Measurements from ENCODE around the gene COL18A1.

DNA sequence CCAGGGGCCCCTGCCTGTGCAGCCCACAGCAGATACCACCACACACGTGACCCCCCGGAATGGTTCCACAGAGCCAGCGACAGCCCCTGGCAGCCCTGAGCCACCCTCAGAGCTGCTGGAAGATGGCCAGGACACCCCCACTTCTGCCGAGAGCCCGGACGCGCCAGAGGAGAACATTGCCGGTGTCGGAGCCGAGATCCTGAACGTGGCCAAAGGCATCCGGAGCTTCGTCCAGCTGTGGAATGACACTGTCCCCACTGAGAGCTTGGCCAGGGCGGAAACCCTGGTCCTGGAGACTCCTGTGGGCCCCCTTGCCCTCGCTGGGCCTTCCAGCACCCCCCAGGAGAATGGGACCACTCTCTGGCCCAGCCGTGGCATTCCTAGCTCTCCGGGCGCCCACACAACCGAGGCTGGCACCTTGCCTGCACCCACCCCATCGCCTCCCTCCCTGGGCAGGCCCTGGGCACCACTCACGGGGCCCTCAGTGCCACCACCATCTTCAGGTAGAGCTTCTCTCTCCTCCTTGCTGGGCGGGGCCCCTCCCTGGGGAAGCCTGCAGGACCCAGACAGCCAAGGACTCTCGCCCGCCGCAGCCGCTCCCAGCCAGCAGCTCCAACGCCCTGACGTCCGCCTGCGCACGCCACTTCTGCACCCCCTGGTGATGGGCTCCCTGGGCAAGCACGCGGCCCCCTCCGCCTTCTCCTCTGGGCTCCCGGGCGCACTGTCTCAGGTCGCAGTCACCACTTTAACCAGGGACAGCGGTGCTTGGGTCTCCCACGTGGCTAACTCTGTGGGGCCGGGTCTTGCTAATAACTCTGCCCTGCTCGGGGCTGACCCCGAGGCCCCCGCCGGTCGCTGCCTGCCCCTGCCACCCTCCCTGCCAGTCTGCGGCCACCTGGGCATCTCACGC is 51.0 kb downstream of the COL18A1 start:
- no peak for TF ChIP-seq EZH2 (IDR thresholded peaks at IDR 0.05; ENCODE audit: borderline replicate concordance, low read depth, low read length, poor library complexity, severe bottlenecking)
- TF ChIP-seq, protein P1, sequence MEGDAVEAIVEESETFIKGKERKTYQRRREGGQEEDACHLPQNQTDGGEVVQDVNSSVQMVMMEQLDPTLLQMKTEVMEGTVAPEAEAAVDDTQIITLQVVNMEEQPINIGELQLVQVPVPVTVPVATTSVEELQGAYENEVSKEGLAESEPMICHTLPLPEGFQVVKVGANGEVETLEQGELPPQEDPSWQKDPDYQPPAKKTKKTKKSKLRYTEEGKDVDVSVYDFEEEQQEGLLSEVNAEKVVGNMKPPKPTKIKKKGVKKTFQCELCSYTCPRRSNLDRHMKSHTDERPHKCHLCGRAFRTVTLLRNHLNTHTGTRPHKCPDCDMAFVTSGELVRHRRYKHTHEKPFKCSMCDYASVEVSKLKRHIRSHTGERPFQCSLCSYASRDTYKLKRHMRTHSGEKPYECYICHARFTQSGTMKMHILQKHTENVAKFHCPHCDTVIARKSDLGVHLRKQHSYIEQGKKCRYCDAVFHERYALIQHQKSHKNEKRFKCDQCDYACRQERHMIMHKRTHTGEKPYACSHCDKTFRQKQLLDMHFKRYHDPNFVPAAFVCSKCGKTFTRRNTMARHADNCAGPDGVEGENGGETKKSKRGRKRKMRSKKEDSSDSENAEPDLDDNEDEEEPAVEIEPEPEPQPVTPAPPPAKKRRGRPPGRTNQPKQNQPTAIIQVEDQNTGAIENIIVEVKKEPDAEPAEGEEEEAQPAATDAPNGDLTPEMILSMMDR (conservative IDR thresholded peaks at IDR 0.05; ENCODE audit: low read depth, low read length): no peak
